Activated T-helper 1 cell treated with anti-CD3 and anti-CD28 coated beads, Interleukin-12 subunit alpha, Interleukin-12 subunit beta, Interleukin-2, Interleukin-4 antibody, amounts not matched to agents 30 ng/mL and 10 ng/mL and 1 ng/mL, durations not matched to agents 14 hours and 24 hours and 36 hours (primary cell): ENCODE results near the gene PEX10. TPM values are rescaled to one million over a fixed set of nuclear protein-coding genes. Genes with fewer than 3 reads are reported as not detected.

ENCODE experiments used
- DNase-seq: peaks from one replicate; pipeline ENCODE4 v3.0.0; 2021; ENCODE audit warnings: low spot score
- H3K27ac Mint-ChIP-seq: one replicate; pipeline ENCODE4 v1.8.0; 2021; ENCODE audit warnings: mild to moderate bottlenecking, mixed read lengths
- H3K27me3 Mint-ChIP-seq: one replicate; pipeline ENCODE4 v1.8.0; 2022; ENCODE audit warnings: mild to moderate bottlenecking, moderate library complexity, mixed read lengths; ENCODE audit not compliant: insufficient read depth
- H3K36me3 Mint-ChIP-seq: one replicate; pipeline ENCODE4 v1.8.0; 2021; ENCODE audit warnings: low read depth, mixed read lengths
- H3K4me1 Mint-ChIP-seq: one replicate; pipeline ENCODE4 v1.8.0; 2021; ENCODE audit warnings: low read depth, mixed read lengths
- H3K4me3 Mint-ChIP-seq: one replicate; pipeline ENCODE4 v1.8.0; 2021; ENCODE audit warnings: mild to moderate bottlenecking, moderate library complexity, mixed read lengths
- H3K9me3 Mint-ChIP-seq: one replicate; pipeline ENCODE4 v1.8.0; 2021; ENCODE audit warnings: mixed read lengths
- intact Hi-C: fragments of 100-400 bp; cut with micrococcal nuclease; formaldehyde crosslinking; loops from one replicate; pipeline ENCODE4 v1.15.1; 2024
- total RNA-seq: library from RNA; stranded (reverse); gene quantifications from 2 replicates; pipeline ENCODE4 v1.2.3, GENCODE V29; 2022

The PEX10 gene
- total RNA-seq, 1 donor from 2014 or later: 24.0 TPM

- Mint-ChIP-seq H3K9me3 (no peaks in the 10 kb centered on the region), H3K36me3 (no peaks in the 10 kb centered on the region), H3K4me1 (no peaks in the 10 kb centered on the region), H3K4me3 (no peak overlapping the region), H3K27me3 (peaks cover 7% of the 10 kb centered on the region), H3K27ac (no peak overlapping the region)
- intact Hi-C loops: no loop called here
- no peak for DNase-seq
Observed at GRCh38 chr1:2439369-2439768, 27.0 kb upstream of the PEX10 start.

GRCh38 chr1:2438641-2439040 is 26.3 kb upstream of the PEX10 start:
- H3K4me1 Mint-ChIP-seq: no peaks in the 10 kb centered on the region
- no peaks in the 10 kb centered on the region for H3K36me3 Mint-ChIP-seq
- no peak overlapping the region for H3K27ac Mint-ChIP-seq
- H3K4me3 Mint-ChIP-seq: no peak overlapping the region
- intact Hi-C loops: no loop called here
- no peaks in the 10 kb centered on the region for H3K9me3 Mint-ChIP-seq
- peaks cover 7% of the 10 kb centered on the region for H3K27me3 Mint-ChIP-seq
- no peak for DNase-seq

DNA sequence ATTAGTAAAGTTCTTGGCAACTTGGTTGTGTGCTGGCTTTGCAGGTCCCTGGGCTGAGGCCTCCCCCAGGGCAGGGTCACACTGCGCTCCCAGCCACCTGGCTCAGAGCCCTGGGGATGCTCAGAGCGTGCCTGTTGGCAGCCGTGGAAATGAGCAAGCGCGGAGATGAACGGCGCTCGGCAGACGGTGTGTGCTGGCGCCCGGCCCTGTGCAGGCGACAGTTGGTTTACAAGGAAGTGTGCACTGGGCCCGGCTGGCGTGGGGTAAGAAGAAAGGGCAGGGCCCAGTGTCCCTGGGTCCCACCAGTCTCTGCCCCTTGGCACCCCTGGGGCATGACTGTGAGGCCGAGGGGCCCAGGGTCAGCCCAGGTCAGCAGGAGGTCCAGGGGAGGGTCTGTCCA is 25.7 kb upstream of the PEX10 start:
- DNase-seq: no peak
- intact Hi-C loops: no loop called here
- no peaks in the 10 kb centered on the region for H3K36me3 Mint-ChIP-seq
- no peaks in the 10 kb centered on the region for H3K4me1 Mint-ChIP-seq
- no peaks in the 10 kb centered on the region for H3K9me3 Mint-ChIP-seq
- H3K4me3 Mint-ChIP-seq: no peak overlapping the region
- H3K27me3 Mint-ChIP-seq: peaks cover 7% of the 10 kb centered on the region
- no peak overlapping the region for H3K27ac Mint-ChIP-seq

GRCh38 chr1:2437617-2438016 is 25.3 kb upstream of the PEX10 start:
- DNase-seq: no peak
- Mint-ChIP-seq H3K36me3 (no peaks in the 10 kb centered on the region), H3K27me3 (peaks cover 4% of the 10 kb centered on the region), H3K9me3 (no peaks in the 10 kb centered on the region), H3K27ac (no peak overlapping the region), H3K4me1 (no peaks in the 10 kb centered on the region), H3K4me3 (no peak overlapping the region)
- intact Hi-C loops: no loop called here

DNA sequence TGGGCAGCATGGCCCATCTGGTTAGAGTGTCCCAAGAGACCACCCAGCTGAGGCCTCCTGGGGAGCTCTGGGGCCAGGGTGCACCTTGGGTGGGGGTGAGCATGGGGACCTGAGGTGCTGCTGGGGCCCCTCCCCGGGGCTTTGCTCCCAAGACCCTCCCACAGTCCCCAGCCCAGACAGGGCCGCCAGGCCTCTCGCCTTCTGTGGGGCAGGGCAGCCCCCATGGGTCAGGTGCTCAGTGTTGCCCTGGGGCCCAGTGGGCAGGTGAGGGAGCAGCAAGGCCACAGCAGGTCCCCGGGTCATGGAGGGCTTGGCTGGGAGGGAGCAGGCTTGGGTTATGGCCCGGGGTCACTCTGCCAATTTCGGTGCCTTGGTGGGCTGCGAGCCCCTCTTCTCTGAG is 24.5 kb upstream of the PEX10 start:
- Mint-ChIP-seq H3K27ac (no peak overlapping the region), H3K9me3 (no peaks in the 10 kb centered on the region), H3K4me1 (no peaks in the 10 kb centered on the region), H3K4me3 (no peak overlapping the region), H3K27me3 (no peaks in the 10 kb centered on the region), H3K36me3 (no peaks in the 10 kb centered on the region)
- no peak for DNase-seq
- intact Hi-C loops: no loop called here

GRCh38 chr1:2435746-2436355 is 23.5 kb upstream of the PEX10 start:
- Mint-ChIP-seq H3K9me3 (no peaks in the 10 kb centered on the region), H3K4me3 (no peak overlapping the region), H3K4me1 (no peaks in the 10 kb centered on the region), H3K27me3 (no peaks in the 10 kb centered on the region), H3K27ac (no peak overlapping the region), H3K36me3 (no peaks in the 10 kb centered on the region)
- no peak for DNase-seq
- intact Hi-C loops: no loop called here

DNA sequence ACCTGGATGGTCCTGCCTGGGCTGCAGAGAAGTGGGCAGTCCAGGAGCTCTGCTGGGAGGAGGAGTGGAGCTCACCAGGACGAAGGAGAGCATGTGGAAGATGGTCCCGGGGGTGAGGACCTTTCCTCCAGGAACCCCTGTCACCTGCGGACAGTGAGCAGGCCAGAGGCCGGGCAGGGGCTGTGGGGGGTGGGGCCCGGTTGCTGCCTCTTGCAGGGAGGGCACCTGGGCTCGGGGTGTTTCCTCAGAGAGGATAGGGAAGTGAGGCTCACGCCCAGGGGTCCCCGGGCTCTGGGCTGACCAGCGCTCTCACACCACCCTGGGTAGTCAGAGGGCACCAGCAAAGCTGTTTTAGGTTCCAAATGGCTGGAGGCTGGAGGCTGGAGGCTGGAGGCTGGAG is 22.7 kb upstream of the PEX10 start:
- H3K4me3 Mint-ChIP-seq: no peak overlapping the region
- H3K36me3 Mint-ChIP-seq: no peaks in the 10 kb centered on the region
- H3K9me3 Mint-ChIP-seq: no peaks in the 10 kb centered on the region
- no peaks in the 10 kb centered on the region for H3K27me3 Mint-ChIP-seq
- H3K4me1 Mint-ChIP-seq: no peaks in the 10 kb centered on the region
- no peak for DNase-seq
- H3K27ac Mint-ChIP-seq: no peak overlapping the region
- intact Hi-C loops: no loop called here

GRCh38 chr1:2433936-2434655 is 21.7 kb upstream of the PEX10 start:
- Mint-ChIP-seq H3K4me3 (no peak overlapping the region), H3K27me3 (no peaks in the 10 kb centered on the region), H3K36me3 (no peaks in the 10 kb centered on the region), H3K4me1 (no peaks in the 10 kb centered on the region), H3K9me3 (no peaks in the 10 kb centered on the region), H3K27ac (no peak overlapping the region)
- intact Hi-C loops: no loop called here
- DNase-seq: no peak

DNA sequence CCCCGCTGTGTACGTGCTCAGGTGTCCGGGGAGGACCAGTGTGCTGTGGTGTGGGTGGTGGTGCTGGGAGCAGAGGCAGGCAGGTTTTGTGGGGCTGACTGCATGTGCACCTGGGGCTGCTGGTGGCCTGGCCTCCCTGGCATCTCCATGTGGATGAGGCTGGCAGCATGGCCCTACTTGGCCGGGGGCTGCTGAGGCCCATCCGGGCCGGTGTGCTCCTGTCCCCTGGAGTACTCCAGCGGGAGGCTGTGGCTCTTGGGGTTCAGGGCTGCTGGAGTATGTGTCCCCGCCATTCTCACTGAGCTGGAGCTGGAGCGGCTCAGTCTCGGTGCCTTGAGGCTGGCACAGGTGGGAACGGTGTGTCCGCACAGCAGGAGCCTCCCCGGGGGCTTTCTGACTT is 20.8 kb upstream of the PEX10 start:
- DNase-seq: no peak
- intact Hi-C loops: no loop called here
- no peak overlapping the region for H3K27ac Mint-ChIP-seq
- no peaks in the 10 kb centered on the region for H3K4me1 Mint-ChIP-seq
- no peaks in the 10 kb centered on the region for H3K36me3 Mint-ChIP-seq
- no peak overlapping the region for H3K4me3 Mint-ChIP-seq
- H3K9me3 Mint-ChIP-seq: no peaks in the 10 kb centered on the region
- H3K27me3 Mint-ChIP-seq: no peaks in the 10 kb centered on the region

GRCh38 chr1:2432441-2432844 is 20.1 kb upstream of the PEX10 start:
- no peak for DNase-seq
- no peaks in the 10 kb centered on the region for H3K27me3 Mint-ChIP-seq
- H3K4me3 Mint-ChIP-seq: no peak overlapping the region
- H3K9me3 Mint-ChIP-seq: no peaks in the 10 kb centered on the region
- no peaks in the 10 kb centered on the region for H3K36me3 Mint-ChIP-seq
- no peak overlapping the region for H3K27ac Mint-ChIP-seq
- H3K4me1 Mint-ChIP-seq: no peaks in the 10 kb centered on the region
- intact Hi-C loops: no loop called here

DNA sequence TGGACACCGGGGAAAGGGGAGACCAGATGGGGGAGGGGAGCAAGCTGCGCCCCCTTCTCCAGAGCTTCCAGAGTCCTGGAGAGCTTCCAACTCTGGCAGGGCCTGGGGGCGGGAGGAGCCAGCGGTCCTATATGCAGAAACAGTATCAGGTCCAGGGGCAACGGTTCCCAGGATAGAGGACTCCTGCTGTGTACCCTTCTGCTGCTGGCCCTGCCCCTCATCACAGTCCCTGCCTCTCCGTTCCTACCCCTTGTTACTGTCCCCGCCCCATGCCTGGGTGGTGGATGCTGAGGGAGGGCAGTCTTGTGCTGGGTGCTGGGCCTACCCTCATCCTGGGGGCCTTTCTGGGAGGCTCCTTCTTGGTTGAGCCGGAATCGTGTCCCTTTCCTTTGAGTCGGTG is 19.2 kb upstream of the PEX10 start:
- no peaks in the 10 kb centered on the region for H3K27me3 Mint-ChIP-seq
- DNase-seq: no peak
- no peaks in the 10 kb centered on the region for H3K4me1 Mint-ChIP-seq
- intact Hi-C loops: no loop called here
- no peak overlapping the region for H3K4me3 Mint-ChIP-seq
- no peak overlapping the region for H3K27ac Mint-ChIP-seq
- no peaks in the 10 kb centered on the region for H3K36me3 Mint-ChIP-seq
- no peaks in the 10 kb centered on the region for H3K9me3 Mint-ChIP-seq

GRCh38 chr1:2431103-2431502 is 18.7 kb upstream of the PEX10 start:
- Mint-ChIP-seq H3K27ac (no peak overlapping the region), H3K36me3 (no peaks in the 10 kb centered on the region), H3K4me1 (no peaks in the 10 kb centered on the region), H3K9me3 (no peaks in the 10 kb centered on the region), H3K4me3 (no peak overlapping the region), H3K27me3 (no peaks in the 10 kb centered on the region)
- no peak for DNase-seq
- intact Hi-C loops: no loop called here

DNA sequence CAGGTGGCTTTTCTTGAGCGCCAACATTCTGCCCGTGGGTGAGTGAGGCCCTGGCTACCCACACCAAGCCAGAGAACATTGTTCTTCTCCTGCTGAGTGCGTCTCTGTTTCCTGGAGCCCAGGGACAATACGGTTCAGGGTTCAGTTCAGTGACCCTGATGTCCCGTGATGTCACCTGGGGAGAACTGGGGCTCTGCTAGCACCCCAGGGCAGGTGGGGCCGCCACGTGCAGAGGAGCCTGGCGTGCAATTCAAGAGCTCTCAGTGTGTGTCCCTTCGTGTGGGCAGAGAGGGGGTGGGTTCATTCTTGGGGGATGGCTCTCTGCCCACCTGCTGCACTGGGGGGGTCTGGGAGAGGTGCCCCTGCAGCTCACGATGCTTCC is 18.2 kb upstream of the PEX10 start:
- DNase-seq: no peak
- no peaks in the 10 kb centered on the region for H3K36me3 Mint-ChIP-seq
- intact Hi-C loops: no loop called here
- no peaks in the 10 kb centered on the region for H3K9me3 Mint-ChIP-seq
- no peaks in the 10 kb centered on the region for H3K27me3 Mint-ChIP-seq
- no peaks in the 10 kb centered on the region for H3K4me1 Mint-ChIP-seq
- H3K4me3 Mint-ChIP-seq: no peak overlapping the region
- no peak overlapping the region for H3K27ac Mint-ChIP-seq
